Lower leg skin (tissue), 3 donors: ENCODE measurements around the gene UGT1A4.

Experiments used
- CTCF ChIP-seq, 3 donors: fragments of 450-650 bp; IDR thresholded peaks; one replicate each; pipeline ENCODE4 v1.5.1; 2016; ENCODE audit warnings: antibody characterized with exemption in 3 of 3, mild to moderate bottlenecking in 3 of 3, moderate library complexity in 2 of 3
- POLR2A ChIP-seq, 2 donors: fragments of 450-650 bp; IDR thresholded peaks; one replicate each; pipeline ENCODE4 v1.6.1; 2016 to 2017; ENCODE audit warnings: antibody characterized with exemption in 2 of 2, mild to moderate bottlenecking in 1 of 2, moderate library complexity in 1 of 2

- no peak for TF ChIP-seq POLR2A (IDR thresholded peaks at IDR 0.05)
- TF ChIP-seq CTCF (IDR thresholded peaks at IDR 0.05) = no peak
These were observed 19.8 kb upstream of the UGT1A4 start for GRCh38 chr2:233698740-233699139.
